Smooth muscle cell (in vitro differentiated cells): ENCODE measurements around the gene ZBTB1. TPM values are rescaled to one million over a fixed set of nuclear protein-coding genes. Genes with fewer than 3 reads are reported as not detected.

Experiments used
- DNase-seq: peaks from one replicate; lab custom pipeline; 2025; ENCODE audit not compliant: unreplicated experiment; lab: John Stamatoyannopoulos, UW
- H2AFZ ChIP-seq: fragments of 200-600 bp; sonication (generic); 2 replicates; pipeline ENCODE4 v1.6.0; 2016; ENCODE audit warnings: antibody characterized with exemption, low read depth, mild to moderate bottlenecking
- H3F3A ChIP-seq: fragments of 200-600 bp; sonication (generic); 2 replicates; pipeline ENCODE4 v1.6.0; 2017; ENCODE audit warnings: antibody characterized with exemption, low read depth
- H3K27ac ChIP-seq: fragments of 200-600 bp; sonication (generic); 2 replicates; pipeline ENCODE4 v1.5.1; 2016; ENCODE audit warnings: low read depth, mild to moderate bottlenecking
- H3K27me3 ChIP-seq: fragments of 200-600 bp; sonication (generic); 2 replicates; pipeline ENCODE4 v1.6.1; 2016; ENCODE audit warnings: low read depth, mild to moderate bottlenecking
- H3K36me3 ChIP-seq: fragments of 200-600 bp; sonication (generic); 2 replicates; pipeline ENCODE4 v1.5.1; 2016; ENCODE audit warnings: low read depth
- H3K4me1 ChIP-seq: fragments of 200-600 bp; sonication (generic); 2 replicates; pipeline ENCODE4 v1.5.1; 2016; ENCODE audit warnings: low read depth
- H3K4me2 ChIP-seq: fragments of 200-600 bp; sonication (generic); 2 replicates; pipeline ENCODE4 v1.6.0; 2016; ENCODE audit warnings: mild to moderate bottlenecking
- H3K4me3 ChIP-seq: fragments of 200-600 bp; sonication (generic); 2 replicates; pipeline ENCODE4 v1.5.1; 2016; ENCODE audit warnings: mild to moderate bottlenecking
- H3K79me2 ChIP-seq: fragments of 200-600 bp; sonication (generic); 2 replicates; pipeline ENCODE4 v1.6.0; 2016; ENCODE audit warnings: low read depth, mild to moderate bottlenecking
- H3K9ac ChIP-seq: fragments of 200-600 bp; sonication (generic); 2 replicates; pipeline ENCODE4 v1.6.0; 2016; ENCODE audit warnings: low read depth
- H3K9me3 ChIP-seq: fragments of 200-600 bp; sonication (generic); replicated peaks from 2 replicates; pipeline ENCODE4 v1.5.1; 2016; ENCODE audit warnings: low read depth
- H4K20me1 ChIP-seq: fragments of 200-600 bp; sonication (generic); 2 replicates; pipeline ENCODE4 v1.6.0; 2016; ENCODE audit warnings: low read depth
- WGBS: methylation state at CpG from one replicate; pipeline ENCODE4 v1.1.7; 2016; ENCODE audit warnings: low lambda C conversion rate; 5-methylcytosine and 5-hydroxymethylcytosine counted together
- polyA plus RNA-seq: library from polyadenylated mRNA; unstranded; fragments of >200 nt; fragmentation: Nextera tagmentation; extraction: Ambion mirVana; gene quantifications from 2 replicates; pipeline ENCODE4 v1.2.1, GENCODE V29; 2016
- total RNA-seq: library from RNA; depleted of rRNA; stranded (reverse); fragments of >200 nt; gene quantifications from 2 replicates; pipeline ENCODE4 v1.2.3, GENCODE V29; 2014
- TF ChIP-seq, protein P1 (sequence below): fragments of 200-600 bp; sonication (generic); IDR thresholded peaks from 2 replicates; pipeline ENCODE4 v1.5.1; 2017; ENCODE audit warnings: borderline replicate concordance, mild to moderate bottlenecking, antibody characterized with exemption; ENCODE audit not compliant: insufficient read depth, poor library complexity, severe bottlenecking

ZBTB1 gene
- total and polyA plus RNA-seq, 2 experiments from 2014 or later = 41.3 to 82.9 TPM

DNA sequence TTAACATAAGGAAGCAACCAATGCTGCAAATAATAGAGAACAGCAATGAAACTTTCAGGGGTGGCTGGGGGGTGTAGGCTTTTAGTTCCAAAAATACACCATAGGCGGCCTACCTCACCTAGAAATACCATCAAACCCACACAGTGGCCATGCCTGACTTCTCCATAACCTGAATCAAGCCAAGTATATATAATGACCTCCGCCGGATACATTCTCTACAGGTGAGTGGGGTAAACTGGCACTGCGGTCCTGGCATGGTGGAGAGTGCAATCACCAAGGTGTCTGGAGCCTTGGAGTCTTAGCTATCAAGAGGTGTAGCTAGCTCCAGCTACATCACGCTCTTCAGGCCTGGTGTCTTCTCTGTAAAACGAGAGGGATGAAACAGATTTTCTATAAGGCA is 2.1 kb upstream of the ZBTB1 start:
- H3K79me2 ChIP-seq = peaks cover 64% of the 10 kb centered on the region
- H3K4me1 ChIP-seq = peaks cover 29% of the 10 kb centered on the region
- WGBS = 61% methylated on average over 6 of the region's 6 CpGs
- H4K20me1 ChIP-seq = peaks cover 23% of the 10 kb centered on the region
- H3K9me3 ChIP-seq = no peaks in the 10 kb centered on the region
- peak overlapping the region; percentile 100 for H3K27ac ChIP-seq
- H3K4me3 ChIP-seq = peak overlapping the region; percentile 95
- H3K36me3 ChIP-seq = no peaks in the 10 kb centered on the region
- H3K9ac ChIP-seq = peak overlapping the region; percentile 99
- peak overlapping the region; percentile 85 for H3K4me2 ChIP-seq
- H3K27me3 ChIP-seq = no peaks in the 10 kb centered on the region
- no peak overlapping the region for H2AFZ ChIP-seq
- DNase-seq = no peak
- TF ChIP-seq, protein P1, sequence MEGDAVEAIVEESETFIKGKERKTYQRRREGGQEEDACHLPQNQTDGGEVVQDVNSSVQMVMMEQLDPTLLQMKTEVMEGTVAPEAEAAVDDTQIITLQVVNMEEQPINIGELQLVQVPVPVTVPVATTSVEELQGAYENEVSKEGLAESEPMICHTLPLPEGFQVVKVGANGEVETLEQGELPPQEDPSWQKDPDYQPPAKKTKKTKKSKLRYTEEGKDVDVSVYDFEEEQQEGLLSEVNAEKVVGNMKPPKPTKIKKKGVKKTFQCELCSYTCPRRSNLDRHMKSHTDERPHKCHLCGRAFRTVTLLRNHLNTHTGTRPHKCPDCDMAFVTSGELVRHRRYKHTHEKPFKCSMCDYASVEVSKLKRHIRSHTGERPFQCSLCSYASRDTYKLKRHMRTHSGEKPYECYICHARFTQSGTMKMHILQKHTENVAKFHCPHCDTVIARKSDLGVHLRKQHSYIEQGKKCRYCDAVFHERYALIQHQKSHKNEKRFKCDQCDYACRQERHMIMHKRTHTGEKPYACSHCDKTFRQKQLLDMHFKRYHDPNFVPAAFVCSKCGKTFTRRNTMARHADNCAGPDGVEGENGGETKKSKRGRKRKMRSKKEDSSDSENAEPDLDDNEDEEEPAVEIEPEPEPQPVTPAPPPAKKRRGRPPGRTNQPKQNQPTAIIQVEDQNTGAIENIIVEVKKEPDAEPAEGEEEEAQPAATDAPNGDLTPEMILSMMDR = no peak
- peaks cover 18% of the 10 kb centered on the region for H3F3A ChIP-seq

DNA sequence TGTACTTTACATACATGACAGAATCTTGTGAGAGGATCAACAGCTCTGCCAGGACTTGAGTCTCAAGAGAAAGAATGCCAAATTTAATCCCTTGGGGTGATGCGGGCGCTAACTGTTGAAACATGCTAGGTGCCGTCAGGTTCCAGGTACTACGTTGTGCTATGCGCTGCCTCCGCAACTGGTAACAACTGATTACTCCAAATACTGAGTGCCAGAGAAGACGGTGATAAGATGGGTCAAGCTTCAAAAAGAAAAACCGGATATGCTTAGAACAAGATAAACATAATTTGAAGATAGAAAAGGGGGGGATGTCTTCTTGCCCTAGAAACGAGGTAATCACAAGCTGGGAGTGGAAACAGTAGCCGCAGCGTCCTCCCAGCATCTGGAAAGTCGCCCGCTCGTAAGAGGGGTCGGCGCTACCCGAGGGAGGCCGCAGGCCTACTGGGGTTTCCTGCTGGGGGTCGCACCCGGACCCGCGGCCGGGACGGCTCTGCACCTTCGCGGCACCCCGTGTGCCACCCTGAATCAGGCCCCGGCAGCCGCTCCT is 1.6 kb upstream of the ZBTB1 start:
- peak overlapping the region; percentile 85 for H3K4me2 ChIP-seq
- 4% methylated on average over 29 of the region's 29 CpGs for WGBS

DNA sequence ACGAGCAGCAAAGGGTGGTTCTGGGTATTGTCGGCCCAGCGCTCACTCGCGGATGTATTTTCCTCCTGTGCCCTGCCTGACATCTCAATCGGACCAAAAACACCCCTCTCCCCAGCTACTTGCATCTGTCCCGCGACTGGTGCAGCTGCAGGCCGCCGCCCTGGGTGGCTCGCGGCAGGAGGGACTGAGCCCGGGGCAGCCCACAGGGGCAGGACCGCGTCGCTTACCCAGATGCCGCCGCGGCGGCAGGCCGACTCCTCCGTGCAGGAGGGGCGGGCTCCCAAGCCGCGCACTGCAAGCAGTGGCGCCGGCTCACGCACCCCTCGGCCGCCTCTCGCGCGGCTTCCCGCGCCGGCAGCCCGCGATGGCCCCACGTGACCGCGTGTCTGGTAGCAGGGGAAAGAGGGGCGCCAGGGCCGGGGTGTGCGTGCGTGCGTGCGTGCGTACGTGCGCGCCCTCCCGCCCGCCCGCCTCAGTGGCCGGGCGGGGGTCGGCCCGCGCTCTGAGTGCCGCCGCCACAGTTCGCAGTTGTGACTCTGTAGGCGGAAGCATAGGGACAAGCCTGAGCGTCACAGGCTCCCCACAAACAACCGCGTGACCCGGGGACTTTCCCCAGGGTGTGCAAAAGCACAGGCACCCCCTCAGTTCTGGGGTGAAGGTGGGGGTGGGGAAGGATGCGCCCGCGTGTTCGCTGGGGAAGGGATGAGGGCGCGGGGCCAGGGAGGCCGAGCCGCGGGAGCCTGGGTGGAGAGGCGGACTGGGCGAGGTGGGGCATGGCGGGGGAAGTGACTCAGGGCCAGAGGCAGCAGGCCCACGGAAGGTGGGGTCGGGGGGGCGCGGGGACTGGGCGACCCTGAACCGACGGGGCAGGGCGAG is 898 bp upstream of the ZBTB1 start, which contains the start of gene ZBTB25:
ZBTB25 (minus strand) TSS at position 405 of the 876 bp plus-strand sequence. CDS start 13,305 bp downstream, outside the sequence.
- H3F3A ChIP-seq = peaks cover 19% of the 10 kb centered on the region
- no peaks in the 10 kb centered on the region for H3K9me3 ChIP-seq
- peak within 1 kb of the TSS; percentile 81 for H2AFZ ChIP-seq
- peak; percentile 93 for DNase-seq
- H3K4me2 ChIP-seq = peak within 1 kb of the TSS; percentile 85
- H4K20me1 ChIP-seq = peaks cover 35% of the 10 kb centered on the region
- H3K9ac ChIP-seq = peak within 1 kb of the TSS; percentile 99
- H3K27ac ChIP-seq = peak within 1 kb of the TSS; percentile 100
- TF ChIP-seq, protein P1 = no peak
- peak within 1 kb of the TSS; percentile 95 for H3K4me3 ChIP-seq
- peaks cover 65% of the 10 kb centered on the region for H3K79me2 ChIP-seq
- H3K27me3 ChIP-seq = no peaks in the 10 kb centered on the region
- no peaks in the 10 kb centered on the region for H3K36me3 ChIP-seq
- peaks cover 40% of the 10 kb centered on the region for H3K4me1 ChIP-seq
- 2% methylated on average over 57 of the region's 87 CpGs for WGBS

More for the DNA sequence above, 1.6 kb upstream of the ZBTB1 start:
- peaks cover 28% of the 10 kb centered on the region for H4K20me1 ChIP-seq
- H3K4me1 ChIP-seq = peaks cover 34% of the 10 kb centered on the region
- no peak for DNase-seq
- peaks cover 19% of the 10 kb centered on the region for H3F3A ChIP-seq
- peak overlapping the region; percentile 14 for H2AFZ ChIP-seq
- H3K9ac ChIP-seq = peak overlapping the region; percentile 99
- no peaks in the 10 kb centered on the region for H3K27me3 ChIP-seq
- H3K4me3 ChIP-seq = peak overlapping the region; percentile 95
- no peaks in the 10 kb centered on the region for H3K9me3 ChIP-seq
- TF ChIP-seq, protein P1 = no peak
- H3K36me3 ChIP-seq = no peaks in the 10 kb centered on the region
- peak overlapping the region; percentile 100 for H3K27ac ChIP-seq
- peaks cover 64% of the 10 kb centered on the region for H3K79me2 ChIP-seq
